ENCODE results near the gene PMM1. TPM values are rescaled to one million over a fixed set of nuclear protein-coding genes. Genes with fewer than 3 reads are reported as not detected.

PMM1 gene
- total and polyA plus RNA-seq, 2 of the 13 experiments (the other 11 are each of a cell fraction or from before 2014, with no cell fraction given), result 17.8 to 95.6 TPM

DNA sequence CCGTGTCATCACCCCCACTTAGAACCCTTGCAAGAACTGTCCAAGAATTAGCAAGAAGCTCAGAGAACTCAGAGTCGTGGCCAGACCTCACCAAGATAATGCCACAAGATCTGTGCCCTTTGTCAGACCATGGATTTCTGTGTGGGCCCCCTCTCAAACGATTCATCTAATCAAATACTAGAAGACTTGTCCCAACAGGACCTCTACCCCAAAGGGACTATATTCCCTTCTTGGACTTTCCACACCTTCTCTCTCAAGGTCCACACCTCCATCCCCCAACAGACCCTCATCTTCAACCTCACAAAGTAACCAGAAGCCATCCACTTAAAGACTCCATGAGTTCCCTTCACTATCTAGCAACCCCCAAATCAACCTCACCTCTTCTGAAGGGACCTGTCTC is 48.2 kb downstream of the PMM1 start:
- in situ Hi-C loops (cut with HindIII; ENCODE audit: extremely low pct_ligation_motif_present, low pct_unique_long_range_greater_than_20kb) (no loop called here), intact Hi-C loops (cut with micrococcal nuclease; ENCODE audit: unreplicated experiment) (no loop called here)
- no peaks in the 10 kb centered on the region for H3K27me3 ChIP-seq (ENCODE audit: control insufficient read depth in 1 of 2, insufficient read depth in 2 of 2, low read length in 2 of 2)
- H3K4me3 ChIP-seq (replicated peaks in 1 of 3; ENCODE audit: insufficient read depth in 1 of 3, low read depth in 2 of 3, low read length in 3 of 3), result peak overlapping the region in 1 of 3 experiments; percentile 11; a peak in 1 of 6 replicates
- H3K4me1 ChIP-seq (ENCODE audit: insufficient read depth, low read length), result peaks cover 62% of the 10 kb centered on the region
- peaks cover 5 to 25% of the 10 kb centered on the region in 2 experiments; a peak in 2 of 5 replicates for H3K36me3 ChIP-seq (replicated peaks in 1 of 2; ENCODE audit: control insufficient read depth in 1 of 2, insufficient read depth in 2 of 2, low read length in 2 of 2)
- POLR2A ChIA-PET, result no interaction called here
- CTCF ChIA-PET (ENCODE audit: low intra/inter-chr PET ratio, low total read pairs), result no interaction called here
- no peak for TF ChIP-seq ZNF558 (CRISPR knock-in tag; IDR thresholded peaks at IDR 0.05; ENCODE audit: borderline replicate concordance)
- FAIRE-seq, result no peak
- H3K27ac ChIP-seq (ENCODE audit: extremely low read length, insufficient read depth, low read length), result no peak overlapping the region
- peaks cover 42% of the 10 kb centered on the region for H3K79me2 ChIP-seq (ENCODE audit: insufficient read depth, low read length)
- peak overlapping the region; percentile 78 for H3K4me2 ChIP-seq (ENCODE audit: low read depth, low read length)
- ATAC-seq, result no peak
- H4K20me1 ChIP-seq (ENCODE audit: insufficient read depth, low read length), result no peaks in the 10 kb centered on the region; the same call in 1 of the 2 replicates
- BruUV-seq (replicated peaks), result TSS peak; percentile 33
- WGBS (ENCODE audit: low lambda C conversion rate), result 79% methylated on average over 3 of the region's 3 CpGs
- H3K9ac ChIP-seq (ENCODE audit: insufficient read depth, low read depth, low read length), result peak overlapping the region; percentile 34; the same call in 1 of the 2 replicates
- no peak for DNase-seq (ENCODE audit: low spot score)
- no peaks in the 10 kb centered on the region for H3K9me3 ChIP-seq (ENCODE audit: low read length)
- no peak overlapping the region for H2AFZ ChIP-seq (ENCODE audit: low read length)

DNA sequence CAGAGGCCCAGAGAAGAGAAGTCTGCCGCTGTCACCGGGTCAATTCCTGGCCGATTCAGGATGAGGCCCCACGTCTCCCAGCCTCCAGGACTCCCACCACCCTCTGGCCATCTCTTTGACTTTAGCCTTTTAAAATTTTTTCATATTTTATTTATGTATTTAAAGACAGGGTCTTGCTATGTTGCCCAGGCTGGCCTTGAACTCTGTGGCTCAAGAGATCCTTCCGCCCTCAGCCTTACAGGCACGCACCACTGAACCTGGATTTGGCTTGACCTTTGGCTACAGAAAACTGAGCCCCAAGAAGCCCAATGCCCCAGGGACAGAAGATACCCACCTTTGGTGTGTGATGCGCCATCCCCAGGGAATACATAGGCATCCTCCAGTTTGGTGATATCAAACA is 49.3 kb downstream of the PMM1 start:
- Histone ChIP-seq H3K9me3 (ENCODE audit: low read length) (no peaks in the 10 kb centered on the region), H3K9ac (ENCODE audit: insufficient read depth, low read depth, low read length) (no peak overlapping the region), H3K4me1 (ENCODE audit: insufficient read depth, low read length) (peaks cover 53% of the 10 kb centered on the region), H4K20me1 (ENCODE audit: insufficient read depth, low read length) (no peaks in the 10 kb centered on the region; the same call in 1 of the 2 replicates), H3K27me3 (ENCODE audit: control insufficient read depth in 1 of 2, insufficient read depth in 2 of 2, low read length in 2 of 2) (no peaks in the 10 kb centered on the region), H2AFZ (ENCODE audit: low read length) (no peak overlapping the region), H3K4me2 (ENCODE audit: low read depth, low read length) (peak overlapping the region; percentile 78; the same call in 1 of the 2 replicates), H3K27ac (ENCODE audit: extremely low read length, insufficient read depth, low read length) (no peak overlapping the region), H3K36me3 (replicated peaks in 1 of 2; ENCODE audit: control insufficient read depth in 1 of 2, insufficient read depth in 2 of 2, low read length in 2 of 2) (peaks cover 5 to 25% of the 10 kb centered on the region in 2 experiments; a peak in 2 of 5 replicates), H3K4me3 (replicated peaks in 1 of 3; ENCODE audit: insufficient read depth in 1 of 3, low read depth in 2 of 3, low read length in 3 of 3) (no peak overlapping the region), H3K79me2 (ENCODE audit: insufficient read depth, low read length) (peaks cover 42% of the 10 kb centered on the region)
- TF ChIP-seq ZNF121 (CRISPR knock-in tag; IDR thresholded peaks at IDR 0.05) (peak; percentile 73), SP2 (CRISPR knock-in tag; IDR thresholded peaks at IDR 0.05) (no peak), ZNF501 (CRISPR knock-in tag; IDR thresholded peaks at IDR 0.05) (no peak), ATF7-NPFF (CRISPR knock-in tag; IDR thresholded peaks at IDR 0.05; ENCODE audit: low read depth) (no peak)
- TF ChIP-seq, protein P1, sequence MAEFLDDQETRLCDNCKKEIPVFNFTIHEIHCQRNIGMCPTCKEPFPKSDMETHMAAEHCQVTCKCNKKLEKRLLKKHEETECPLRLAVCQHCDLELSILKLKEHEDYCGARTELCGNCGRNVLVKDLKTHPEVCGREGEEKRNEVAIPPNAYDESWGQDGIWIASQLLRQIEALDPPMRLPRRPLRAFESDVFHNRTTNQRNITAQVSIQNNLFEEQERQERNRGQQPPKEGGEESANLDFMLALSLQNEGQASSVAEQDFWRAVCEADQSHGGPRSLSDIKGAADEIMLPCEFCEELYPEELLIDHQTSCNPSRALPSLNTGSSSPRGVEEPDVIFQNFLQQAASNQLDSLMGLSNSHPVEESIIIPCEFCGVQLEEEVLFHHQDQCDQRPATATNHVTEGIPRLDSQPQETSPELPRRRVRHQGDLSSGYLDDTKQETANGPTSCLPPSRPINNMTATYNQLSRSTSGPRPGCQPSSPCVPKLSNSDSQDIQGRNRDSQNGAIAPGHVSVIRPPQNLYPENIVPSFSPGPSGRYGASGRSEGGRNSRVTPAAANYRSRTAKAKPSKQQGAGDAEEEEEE (CRISPR knock-in tag; IDR thresholded peaks at IDR 0.05; ENCODE audit: borderline replicate concordance), result no peak
- TF ChIP-seq, protein P2, sequence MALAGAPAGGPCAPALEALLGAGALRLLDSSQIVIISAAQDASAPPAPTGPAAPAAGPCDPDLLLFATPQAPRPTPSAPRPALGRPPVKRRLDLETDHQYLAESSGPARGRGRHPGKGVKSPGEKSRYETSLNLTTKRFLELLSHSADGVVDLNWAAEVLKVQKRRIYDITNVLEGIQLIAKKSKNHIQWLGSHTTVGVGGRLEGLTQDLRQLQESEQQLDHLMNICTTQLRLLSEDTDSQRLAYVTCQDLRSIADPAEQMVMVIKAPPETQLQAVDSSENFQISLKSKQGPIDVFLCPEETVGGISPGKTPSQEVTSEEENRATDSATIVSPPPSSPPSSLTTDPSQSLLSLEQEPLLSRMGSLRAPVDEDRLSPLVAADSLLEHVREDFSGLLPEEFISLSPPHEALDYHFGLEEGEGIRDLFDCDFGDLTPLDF (CRISPR knock-in tag; IDR thresholded peaks at IDR 0.05), result no peak
- intact Hi-C loops (cut with micrococcal nuclease; ENCODE audit: unreplicated experiment), result no loop called here
- no peak for ATAC-seq
- CTCF ChIA-PET (ENCODE audit: low intra/inter-chr PET ratio, low total read pairs), result no interaction called here
- WGBS (ENCODE audit: low lambda C conversion rate), result 94% methylated on average over 7 of the region's 7 CpGs
- POLR2A ChIA-PET, result interaction anchor here (0.8 to 1.1 kb wide), 2 partner anchors 17 to 49 kb away, joined by 3 read pairs; partner anchors contain the start of gene PMM1
- FAIRE-seq, result no peak
- no TSS peak for BruUV-seq (replicated peaks)
- no peak for DNase-seq (ENCODE audit: low spot score)
- in situ Hi-C loops (cut with HindIII; ENCODE audit: extremely low pct_ligation_motif_present, low pct_unique_long_range_greater_than_20kb), result no loop called here

Measured in HepG2 (cell line).